Measurements from ENCODE around the gene NUP214.
"Not testable (repeated sequence)": the region's sequence is repeated elsewhere in the genome, so short reads cannot be mapped to it uniquely, and the experiment has no call there.

Gene NUP214

DNA sequence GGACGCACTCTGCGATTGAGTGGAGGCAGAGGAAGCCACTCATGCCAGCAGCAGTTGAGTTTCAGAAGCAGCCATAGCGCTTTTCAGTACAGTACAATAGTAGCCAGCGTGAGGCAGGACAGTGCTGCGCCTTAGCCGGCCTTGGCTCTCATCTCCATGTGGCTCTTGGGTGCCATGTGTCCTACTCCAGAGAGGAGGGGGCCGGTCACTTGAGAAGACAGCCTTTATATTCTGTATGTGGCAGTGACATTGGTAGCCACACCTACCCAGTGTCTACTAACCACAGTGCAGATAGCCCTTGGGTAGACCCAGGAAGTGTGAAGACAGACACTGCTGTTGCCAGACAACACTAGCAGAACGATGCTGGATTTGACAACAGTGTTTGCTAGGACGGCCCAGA, 108.6 kb downstream of the NUP214 start:
- Mint-ChIP-seq H3K27ac (peak overlapping the region; percentile 60), H3K4me3 (no peak overlapping the region), H3K27me3 (no peaks in the 10 kb centered on the region), H3K9me3 (no peaks in the 10 kb centered on the region), H3K4me1 (ENCODE audit: low read depth) (peaks cover 42% of the 10 kb centered on the region), H3K36me3 (ENCODE audit: low read depth) (peaks cover 57% of the 10 kb centered on the region)

- Mint-ChIP-seq H3K4me1 (ENCODE audit: low read depth) (peaks cover 48% of the 10 kb centered on the region), H3K27me3 (no peaks in the 10 kb centered on the region), H3K9me3 (no peaks in the 10 kb centered on the region), H3K4me3 (no peak overlapping the region), H3K27ac (peak overlapping the region; percentile 1), H3K36me3 (ENCODE audit: low read depth) (peaks cover 48% of the 10 kb centered on the region)
These were observed 109.6 kb downstream of the NUP214 start for GRCh38 chr9:131234799-131235479.

- peaks cover 43% of the 10 kb centered on the region for H3K36me3 Mint-ChIP-seq (ENCODE audit: low read depth)
- H3K9me3 Mint-ChIP-seq: no peaks in the 10 kb centered on the region
- peaks cover 48% of the 10 kb centered on the region for H3K4me1 Mint-ChIP-seq (ENCODE audit: low read depth)
- H3K4me3 Mint-ChIP-seq: no peak overlapping the region
- no peaks in the 10 kb centered on the region for H3K27me3 Mint-ChIP-seq
- H3K27ac Mint-ChIP-seq: peak overlapping the region; percentile 1
These were observed 110.1 kb downstream of the NUP214 start for GRCh38 chr9:131235480-131235851.

DNA sequence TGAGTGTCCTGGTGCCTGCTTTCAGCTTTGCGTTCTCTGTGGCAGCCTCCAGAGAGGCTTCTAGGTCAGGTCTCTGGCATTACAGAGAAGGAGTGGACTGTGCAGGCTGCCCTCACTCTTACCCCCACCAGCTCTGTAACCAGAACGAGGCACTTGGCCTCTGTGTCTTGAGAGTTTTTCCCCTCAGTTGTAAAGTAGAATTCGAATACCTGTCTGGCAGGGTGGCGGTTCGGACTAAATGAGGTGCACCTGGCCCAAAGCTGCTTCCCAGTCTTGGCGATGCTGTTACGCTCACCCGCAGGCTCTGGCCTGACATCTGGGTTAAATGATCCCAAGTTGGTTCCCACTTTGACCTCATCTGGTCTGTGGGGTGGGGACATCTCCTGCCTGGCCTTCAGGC, 110.8 kb downstream of the NUP214 start:
- H3K9me3 Mint-ChIP-seq: no peaks in the 10 kb centered on the region
- H3K4me3 Mint-ChIP-seq: no peak overlapping the region
- peaks cover 39% of the 10 kb centered on the region for H3K36me3 Mint-ChIP-seq (ENCODE audit: low read depth)
- H3K27ac Mint-ChIP-seq: no peak overlapping the region
- no peaks in the 10 kb centered on the region for H3K27me3 Mint-ChIP-seq
- peaks cover 48% of the 10 kb centered on the region for H3K4me1 Mint-ChIP-seq (ENCODE audit: low read depth)

DNA sequence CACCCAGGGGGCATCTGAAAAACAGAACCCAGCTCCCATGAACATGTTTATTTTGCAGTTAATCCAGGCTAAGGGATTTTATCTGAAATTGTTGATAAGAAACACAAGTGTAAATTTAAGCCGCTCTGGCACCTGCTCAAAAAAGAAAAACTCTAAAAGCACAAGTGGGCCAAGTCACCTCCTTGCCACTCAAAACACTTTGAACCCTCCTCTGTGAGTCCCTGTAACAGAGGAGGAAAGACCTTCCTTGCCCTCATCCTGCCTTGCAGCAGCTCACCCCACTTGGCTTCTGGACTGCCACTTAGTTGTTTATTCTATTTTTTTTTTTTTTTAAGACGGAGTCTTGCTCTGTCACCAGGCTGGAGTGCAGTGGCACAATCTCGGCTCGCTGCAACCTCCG, 111.4 kb downstream of the NUP214 start:
- Mint-ChIP-seq H3K27ac (no peak overlapping the region), H3K27me3 (no peaks in the 10 kb centered on the region), H3K4me3 (no peak overlapping the region), H3K36me3 (ENCODE audit: low read depth) (peaks cover 33% of the 10 kb centered on the region), H3K9me3 (no peaks in the 10 kb centered on the region), H3K4me1 (ENCODE audit: low read depth) (peaks cover 48% of the 10 kb centered on the region)

GRCh38 chr9:131237291-131237690, 111.9 kb downstream of the NUP214 start:
- Mint-ChIP-seq H3K36me3 (ENCODE audit: low read depth) (peaks cover 28% of the 10 kb centered on the region), H3K4me1 (ENCODE audit: low read depth) (peaks cover 48% of the 10 kb centered on the region), H3K27me3 (no peaks in the 10 kb centered on the region), H3K4me3 (peak overlapping the region; percentile 80), H3K27ac (peak overlapping the region; percentile 98), H3K9me3 (no peaks in the 10 kb centered on the region)

GRCh38 chr9:131237931-131238401, 112.6 kb downstream of the NUP214 start:
- Mint-ChIP-seq H3K9me3 (peaks cover 2% of the 10 kb centered on the region), H3K4me1 (ENCODE audit: low read depth) (peaks cover 48% of the 10 kb centered on the region), H3K27me3 (no peaks in the 10 kb centered on the region), H3K4me3 (peak overlapping the region; percentile 80), H3K36me3 (ENCODE audit: low read depth) (peaks cover 26% of the 10 kb centered on the region), H3K27ac (peak overlapping the region; percentile 98)

DNA sequence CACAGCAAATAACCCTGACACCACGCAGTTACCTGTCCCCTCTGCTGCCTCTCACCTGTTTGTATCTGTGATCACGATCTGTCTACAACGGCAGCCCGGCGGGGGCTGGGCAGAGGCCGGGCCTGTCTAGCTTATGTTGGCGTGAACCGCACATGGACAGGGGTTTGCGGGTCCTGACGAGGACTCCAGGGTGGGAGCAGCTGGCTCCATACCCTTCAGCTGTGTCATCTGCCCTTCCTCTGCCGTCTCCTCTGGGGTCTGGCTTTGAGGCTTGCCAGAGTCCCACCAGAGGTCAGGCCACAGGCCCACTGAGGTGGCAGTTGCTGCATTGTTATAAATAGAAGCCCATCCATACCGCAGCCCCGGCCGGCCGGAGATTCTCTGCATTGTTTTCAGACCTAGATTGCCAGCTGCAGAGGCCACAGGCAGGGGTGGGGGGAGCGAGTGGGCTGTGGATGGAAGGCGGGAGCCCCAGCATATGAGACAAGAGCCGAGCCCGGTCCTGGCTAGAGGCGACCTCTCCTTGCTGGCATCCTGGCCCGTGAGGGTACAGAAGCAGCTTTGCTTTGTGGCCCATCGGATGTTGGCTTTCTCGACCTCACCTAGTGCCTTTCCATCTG, 113.1 kb downstream of the NUP214 start:
- peak overlapping the region; percentile 98 for H3K27ac Mint-ChIP-seq
- peak overlapping the region; percentile 80 for H3K4me3 Mint-ChIP-seq
- no peaks in the 10 kb centered on the region for H3K27me3 Mint-ChIP-seq
- H3K4me1 Mint-ChIP-seq (ENCODE audit: low read depth): peaks cover 44% of the 10 kb centered on the region
- H3K36me3 Mint-ChIP-seq (ENCODE audit: low read depth): peaks cover 22% of the 10 kb centered on the region
- peaks cover 4% of the 10 kb centered on the region for H3K9me3 Mint-ChIP-seq

DNA sequence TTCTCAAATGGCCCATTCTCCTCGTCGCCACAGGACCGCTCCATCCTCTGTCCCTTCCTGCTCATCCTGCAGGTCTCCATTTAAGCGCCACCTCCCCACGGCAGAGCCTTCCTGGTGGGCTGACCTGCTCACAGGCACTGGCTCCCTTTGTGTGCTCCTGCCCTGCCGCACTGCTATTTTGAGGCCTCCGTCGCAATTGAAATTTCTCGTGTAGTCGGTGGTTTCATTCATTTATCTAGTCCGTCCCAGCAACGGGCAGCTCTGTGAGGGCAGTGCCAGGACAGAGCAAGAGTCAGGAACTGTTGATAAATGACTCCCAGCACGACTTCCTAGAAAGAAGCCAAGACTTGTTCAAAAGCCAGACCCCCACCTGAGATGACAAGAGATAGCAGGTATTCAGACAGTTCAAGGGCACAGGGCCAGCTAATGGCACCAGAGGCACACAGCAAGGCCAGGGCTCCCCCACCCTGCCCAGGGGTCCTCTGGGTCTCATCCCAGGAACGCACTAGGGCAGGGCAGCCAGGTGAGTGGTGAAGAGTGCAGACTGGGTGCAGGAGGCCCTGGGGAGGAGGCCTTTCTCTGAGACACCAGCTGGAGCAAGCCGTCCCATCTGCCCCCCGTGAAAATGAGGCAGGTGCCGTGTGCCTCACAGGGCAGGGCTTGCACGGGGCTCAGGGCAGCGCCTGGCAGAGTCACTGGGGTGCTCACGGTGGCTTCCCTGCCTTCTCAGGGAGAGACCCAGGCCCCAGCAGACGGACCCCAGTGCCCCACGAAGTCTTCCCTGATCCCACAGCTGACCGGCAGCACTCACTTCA, 114.0 kb downstream of the NUP214 start:
- H3K9me3 Mint-ChIP-seq: peaks cover 4% of the 10 kb centered on the region
- H3K4me1 Mint-ChIP-seq (ENCODE audit: low read depth): peaks cover 37% of the 10 kb centered on the region
- peaks cover 14% of the 10 kb centered on the region for H3K36me3 Mint-ChIP-seq (ENCODE audit: low read depth)
- H3K27me3 Mint-ChIP-seq: no peaks in the 10 kb centered on the region
- no peak overlapping the region for H3K4me3 Mint-ChIP-seq
- H3K27ac Mint-ChIP-seq: peak overlapping the region; percentile 45

GRCh38 chr9:131240047-131240921, 114.9 kb downstream of the NUP214 start:
- Mint-ChIP-seq H3K4me3 (no peak overlapping the region), H3K27ac (no peak overlapping the region), H3K4me1 (ENCODE audit: low read depth) (peaks cover 32% of the 10 kb centered on the region)

GRCh38 chr9:131244331-131244730, 118.9 kb downstream of the NUP214 start:
- not testable (repeated sequence) for H3K27me3 Mint-ChIP-seq; H3K36me3 Mint-ChIP-seq (ENCODE audit: low read depth); H3K4me1 Mint-ChIP-seq (ENCODE audit: low read depth); H3K9me3 Mint-ChIP-seq; H3K4me3 Mint-ChIP-seq; H3K27ac Mint-ChIP-seq

More at GRCh38 chr9:131240047-131240921, 114.9 kb downstream of the NUP214 start:
- H3K9me3 Mint-ChIP-seq: peaks cover 4% of the 10 kb centered on the region
- H3K27me3 Mint-ChIP-seq: no peaks in the 10 kb centered on the region
- peaks cover 7% of the 10 kb centered on the region for H3K36me3 Mint-ChIP-seq (ENCODE audit: low read depth)

- Mint-ChIP-seq H3K36me3 (ENCODE audit: low read depth) (no peaks in the 10 kb centered on the region), H3K4me3 (no peak overlapping the region), H3K27me3 (no peaks in the 10 kb centered on the region), H3K9me3 (peaks cover 4% of the 10 kb centered on the region), H3K27ac (no peak overlapping the region), H3K4me1 (ENCODE audit: low read depth) (no peaks in the 10 kb centered on the region)
These were observed 121.2 kb downstream of the NUP214 start for GRCh38 chr9:131246618-131247017.

DNA sequence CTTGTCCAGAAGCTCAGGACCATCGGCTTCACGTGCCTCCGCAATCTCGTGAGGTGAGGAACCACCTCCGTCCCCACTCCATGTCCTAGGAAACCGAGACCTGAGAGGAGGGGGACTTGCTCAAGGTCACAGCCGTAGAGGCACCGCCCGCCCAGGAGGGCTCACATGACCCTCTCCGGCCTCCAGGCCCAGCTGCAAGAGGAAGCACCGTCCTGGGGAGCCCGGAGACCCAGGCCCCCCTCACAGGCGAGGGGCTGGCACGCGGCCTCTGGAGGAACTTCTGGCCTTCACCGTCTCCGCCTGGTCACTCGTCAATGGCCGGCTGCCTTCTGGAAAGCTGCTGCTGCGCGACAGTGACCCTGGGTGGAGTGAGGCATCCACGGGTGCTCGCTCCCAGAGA, 126.7 kb downstream of the NUP214 start:
- Mint-ChIP-seq H3K9me3 (no peaks in the 10 kb centered on the region), H3K4me3 (peak overlapping the region; percentile 76), H3K27ac (peak overlapping the region; percentile 36), H3K4me1 (ENCODE audit: low read depth) (peaks cover 48% of the 10 kb centered on the region), H3K27me3 (no peaks in the 10 kb centered on the region), H3K36me3 (ENCODE audit: low read depth) (no peaks in the 10 kb centered on the region)

DNA sequence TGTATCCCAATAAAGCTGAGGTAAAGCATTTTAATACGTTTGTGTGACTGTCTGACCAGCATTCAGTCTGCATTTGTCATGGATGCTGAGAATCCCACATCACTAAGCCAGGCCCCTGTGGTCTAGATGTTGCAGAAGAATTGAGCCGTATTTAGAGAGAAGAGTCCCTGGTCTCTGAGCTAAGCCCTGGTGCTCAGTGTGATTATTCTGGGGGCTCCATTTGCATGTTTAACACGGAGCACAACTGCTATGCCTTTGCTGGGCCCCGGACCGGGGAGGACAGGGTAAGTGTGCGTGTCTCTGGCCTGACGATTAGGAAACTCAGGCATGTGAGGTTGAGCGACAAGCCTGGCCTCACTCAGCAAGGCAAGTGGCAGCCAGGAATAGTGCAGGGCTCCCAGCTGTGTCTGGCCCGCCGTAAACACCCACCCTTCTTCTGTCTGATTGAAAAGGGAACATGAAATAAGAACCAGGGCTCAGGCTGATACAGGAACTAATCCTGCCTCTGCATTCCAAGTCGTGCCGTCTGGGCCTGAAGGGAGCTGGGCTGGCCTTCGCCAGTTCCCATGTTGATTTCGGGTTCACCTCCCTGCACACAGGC, 128.6 kb downstream of the NUP214 start:
- no peaks in the 10 kb centered on the region for H3K27me3 Mint-ChIP-seq
- no peaks in the 10 kb centered on the region for H3K9me3 Mint-ChIP-seq
- H3K4me3 Mint-ChIP-seq: peak overlapping the region; percentile 37
- peak overlapping the region; percentile 36 for H3K27ac Mint-ChIP-seq
- H3K36me3 Mint-ChIP-seq (ENCODE audit: low read depth): no peaks in the 10 kb centered on the region
- H3K4me1 Mint-ChIP-seq (ENCODE audit: low read depth): peaks cover 59% of the 10 kb centered on the region
